ENCODE measurements around the gene ATL3. TPM values are rescaled to one million over a fixed set of nuclear protein-coding genes. Genes with fewer than 3 reads are reported as not detected.

ATL3 gene
- total and polyA plus RNA-seq, 2 of the 13 experiments (the other 11 are each of a cell fraction or from before 2014, with no cell fraction given) = not detected

DNA sequence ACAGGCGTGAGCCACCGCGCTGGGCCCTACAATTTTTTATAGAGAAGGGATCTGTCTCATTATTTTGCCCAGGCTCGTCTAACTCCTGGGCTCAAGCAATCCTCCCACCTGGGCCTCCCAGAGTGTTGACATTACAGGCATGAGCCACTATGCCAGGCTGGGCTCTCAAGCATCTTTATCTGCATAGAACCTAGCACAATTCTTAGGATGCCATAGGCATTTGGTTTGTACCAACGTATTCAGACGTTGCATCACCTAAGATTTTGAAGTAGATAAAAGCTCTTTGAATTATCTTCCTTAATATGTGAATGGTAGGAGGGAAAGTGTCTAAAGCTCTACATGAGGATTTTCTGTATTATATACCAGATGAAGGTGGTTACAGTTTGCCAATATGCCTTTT lies 40.7 kb upstream of the ATL3 start:
- H3K4me3 ChIP-seq (replicated peaks in 1 of 3; ENCODE audit: insufficient read depth in 1 of 3, low read depth in 2 of 3, low read length in 3 of 3) = no peak overlapping the region
- POLR2A ChIA-PET = no interaction called here
- peaks cover 16% of the 10 kb centered on the region for H3K4me1 ChIP-seq (ENCODE audit: insufficient read depth, low read length)
- ATAC-seq = no peak
- H4K20me1 ChIP-seq (ENCODE audit: insufficient read depth, low read length) = no peaks in the 10 kb centered on the region; the same call in 1 of the 2 replicates
- no peak overlapping the region for H3K4me2 ChIP-seq (ENCODE audit: low read depth, low read length)
- peaks cover 3% of the 10 kb centered on the region for H3K79me2 ChIP-seq (ENCODE audit: insufficient read depth, low read length)
- BruUV-seq (replicated peaks) = no TSS peak
- H3K27me3 ChIP-seq (ENCODE audit: control insufficient read depth in 1 of 2, insufficient read depth in 2 of 2, low read length in 2 of 2) = no peaks in the 10 kb centered on the region
- no peak overlapping the region for H3K27ac ChIP-seq (ENCODE audit: extremely low read length, insufficient read depth, low read length)
- 94% methylated on average over 6 of the region's 6 CpGs for WGBS (ENCODE audit: low lambda C conversion rate)
- no peak overlapping the region for H3K9ac ChIP-seq (ENCODE audit: insufficient read depth, low read depth, low read length)
- intact Hi-C loops (cut with micrococcal nuclease; ENCODE audit: unreplicated experiment) (no loop called here), in situ Hi-C loops (cut with HindIII; ENCODE audit: extremely low pct_ligation_motif_present, low pct_unique_long_range_greater_than_20kb) (no loop called here)
- H3K36me3 ChIP-seq (replicated peaks in 1 of 2; ENCODE audit: control insufficient read depth in 1 of 2, insufficient read depth in 2 of 2, low read length in 2 of 2) = 0 out of 5 replicates have a peak, but pooled peaks cover 0 to 3% of the 10 kb centered on the region in 2 experiments
- no peak for FAIRE-seq
- DNase-seq (ENCODE audit: low spot score) = no peak
- CTCF ChIA-PET (ENCODE audit: low intra/inter-chr PET ratio, low total read pairs) = no interaction called here
- TF ChIP-seq, protein P1, sequence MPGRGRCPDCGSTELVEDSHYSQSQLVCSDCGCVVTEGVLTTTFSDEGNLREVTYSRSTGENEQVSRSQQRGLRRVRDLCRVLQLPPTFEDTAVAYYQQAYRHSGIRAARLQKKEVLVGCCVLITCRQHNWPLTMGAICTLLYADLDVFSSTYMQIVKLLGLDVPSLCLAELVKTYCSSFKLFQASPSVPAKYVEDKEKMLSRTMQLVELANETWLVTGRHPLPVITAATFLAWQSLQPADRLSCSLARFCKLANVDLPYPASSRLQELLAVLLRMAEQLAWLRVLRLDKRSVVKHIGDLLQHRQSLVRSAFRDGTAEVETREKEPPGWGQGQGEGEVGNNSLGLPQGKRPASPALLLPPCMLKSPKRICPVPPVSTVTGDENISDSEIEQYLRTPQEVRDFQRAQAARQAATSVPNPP (CRISPR knock-in tag; IDR thresholded peaks at IDR 0.05) = no peak
- TF ChIP-seq KDM5A (IDR thresholded peaks at IDR 0.05; ENCODE audit: borderline replicate concordance, low read length) (no peak), YY1 (IDR thresholded peaks at IDR 0.05; ENCODE audit: insufficient read depth, insufficient replicate concordance, low read depth, low read length) (no peak), MAF1 (CRISPR knock-in tag; IDR thresholded peaks at IDR 0.05; ENCODE audit: borderline replicate concordance) (no peak), PATZ1 (CRISPR knock-in tag; IDR thresholded peaks at IDR 0.05) (no peak), BORCS8-MEF2B (CRISPR knock-in tag; IDR thresholded peaks at IDR 0.05) (no peak), ZNF225 (CRISPR knock-in tag; IDR thresholded peaks at IDR 0.05) (no peak), ZNF766 (CRISPR knock-in tag; IDR thresholded peaks at IDR 0.05; ENCODE audit: borderline replicate concordance) (no peak), ZNF160 (CRISPR knock-in tag; IDR thresholded peaks at IDR 0.05) (no peak), ZNF383 (CRISPR knock-in tag; IDR thresholded peaks at IDR 0.05; ENCODE audit: borderline replicate concordance) (no peak)
- TF ChIP-seq, protein P2, sequence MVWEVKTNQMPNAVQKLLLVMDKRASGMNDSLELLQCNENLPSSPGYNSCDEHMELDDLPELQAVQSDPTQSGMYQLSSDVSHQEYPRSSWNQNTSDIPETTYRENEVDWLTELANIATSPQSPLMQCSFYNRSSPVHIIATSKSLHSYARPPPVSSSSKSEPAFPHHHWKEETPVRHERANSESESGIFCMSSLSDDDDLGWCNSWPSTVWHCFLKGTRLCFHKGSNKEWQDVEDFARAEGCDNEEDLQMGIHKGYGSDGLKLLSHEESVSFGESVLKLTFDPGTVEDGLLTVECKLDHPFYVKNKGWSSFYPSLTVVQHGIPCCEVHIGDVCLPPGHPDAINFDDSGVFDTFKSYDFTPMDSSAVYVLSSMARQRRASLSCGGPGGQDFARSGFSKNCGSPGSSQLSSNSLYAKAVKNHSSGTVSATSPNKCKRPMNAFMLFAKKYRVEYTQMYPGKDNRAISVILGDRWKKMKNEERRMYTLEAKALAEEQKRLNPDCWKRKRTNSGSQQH (CRISPR knock-in tag; IDR thresholded peaks at IDR 0.05; ENCODE audit: low read depth) = no peak
- H3K9me3 ChIP-seq (ENCODE audit: low read length) = no peaks in the 10 kb centered on the region
- no peak overlapping the region for H2AFZ ChIP-seq (ENCODE audit: low read length)

Measured in HepG2 (cell line).